ENCODE measurements around the gene ANKRD6.

The ANKRD6 gene

GRCh38 chr6:89675949-89676748 is 243.2 kb downstream of the ANKRD6 start:
- Histone ChIP-seq H3K36me3 (ENCODE audit: control insufficient read depth, insufficient read depth, low read length) (peaks cover 85% of the 10 kb centered on the region), H3K4me1 (ENCODE audit: control insufficient read depth, insufficient read depth, low read length, poor library complexity, severe bottlenecking) (no peaks in the 10 kb centered on the region), H3K4me3 (ENCODE audit: insufficient read depth, low read depth, low read length, poor library complexity, severe bottlenecking) (no peak overlapping the region), H3K27ac (ENCODE audit: insufficient read depth, low read length, poor library complexity, severe bottlenecking) (no peak overlapping the region), H3K9me3 (ENCODE audit: control insufficient read depth, low read length) (no peaks in the 10 kb centered on the region), H3K27me3 (replicated peaks; ENCODE audit: control insufficient read depth, insufficient read depth, low read length, poor library complexity, severe bottlenecking) (no peaks in the 10 kb centered on the region)
- DNase-seq, result no peak

GRCh38 chr6:89678531-89678930 is 245.6 kb downstream of the ANKRD6 start:
- H3K27me3 ChIP-seq (replicated peaks; ENCODE audit: control insufficient read depth, insufficient read depth, low read length, poor library complexity, severe bottlenecking), result no peaks in the 10 kb centered on the region
- DNase-seq, result no peak
- peaks cover 79% of the 10 kb centered on the region for H3K36me3 ChIP-seq (ENCODE audit: control insufficient read depth, insufficient read depth, low read length)
- no peak overlapping the region for H3K4me3 ChIP-seq (ENCODE audit: insufficient read depth, low read depth, low read length, poor library complexity, severe bottlenecking)
- no peaks in the 10 kb centered on the region for H3K4me1 ChIP-seq (ENCODE audit: control insufficient read depth, insufficient read depth, low read length, poor library complexity, severe bottlenecking)
- H3K27ac ChIP-seq (ENCODE audit: insufficient read depth, low read length, poor library complexity, severe bottlenecking), result no peak overlapping the region
- H3K9me3 ChIP-seq (ENCODE audit: control insufficient read depth, low read length), result no peaks in the 10 kb centered on the region

- Histone ChIP-seq H3K27ac (ENCODE audit: insufficient read depth, low read length, poor library complexity, severe bottlenecking) (no peak overlapping the region), H3K4me3 (ENCODE audit: insufficient read depth, low read depth, low read length, poor library complexity, severe bottlenecking) (no peak overlapping the region), H3K36me3 (ENCODE audit: control insufficient read depth, insufficient read depth, low read length) (peaks cover 80% of the 10 kb centered on the region), H3K4me1 (ENCODE audit: control insufficient read depth, insufficient read depth, low read length, poor library complexity, severe bottlenecking) (no peaks in the 10 kb centered on the region), H3K27me3 (replicated peaks; ENCODE audit: control insufficient read depth, insufficient read depth, low read length, poor library complexity, severe bottlenecking) (no peaks in the 10 kb centered on the region), H3K9me3 (ENCODE audit: control insufficient read depth, low read length) (no peaks in the 10 kb centered on the region)
- no peak for DNase-seq
Measured at GRCh38 chr6:89679215-89680120, 246.5 kb downstream of the ANKRD6 start.

- Histone ChIP-seq H3K27me3 (replicated peaks; ENCODE audit: control insufficient read depth, insufficient read depth, low read length, poor library complexity, severe bottlenecking) (no peaks in the 10 kb centered on the region), H3K9me3 (ENCODE audit: control insufficient read depth, low read length) (no peaks in the 10 kb centered on the region), H3K27ac (ENCODE audit: insufficient read depth, low read length, poor library complexity, severe bottlenecking) (no peak overlapping the region), H3K36me3 (ENCODE audit: control insufficient read depth, insufficient read depth, low read length) (peaks cover 80% of the 10 kb centered on the region), H3K4me1 (ENCODE audit: control insufficient read depth, insufficient read depth, low read length, poor library complexity, severe bottlenecking) (no peaks in the 10 kb centered on the region), H3K4me3 (ENCODE audit: insufficient read depth, low read depth, low read length, poor library complexity, severe bottlenecking) (no peak overlapping the region)
- DNase-seq, result no peak
Measured at GRCh38 chr6:89680150-89680549, 247.2 kb downstream of the ANKRD6 start.

GRCh38 chr6:89680551-89680950 is 247.6 kb downstream of the ANKRD6 start:
- H3K27ac ChIP-seq (ENCODE audit: insufficient read depth, low read length, poor library complexity, severe bottlenecking), result no peak overlapping the region
- DNase-seq, result no peak
- no peaks in the 10 kb centered on the region for H3K9me3 ChIP-seq (ENCODE audit: control insufficient read depth, low read length)
- no peaks in the 10 kb centered on the region for H3K4me1 ChIP-seq (ENCODE audit: control insufficient read depth, insufficient read depth, low read length, poor library complexity, severe bottlenecking)
- H3K36me3 ChIP-seq (ENCODE audit: control insufficient read depth, insufficient read depth, low read length), result peaks cover 80% of the 10 kb centered on the region
- H3K27me3 ChIP-seq (replicated peaks; ENCODE audit: control insufficient read depth, insufficient read depth, low read length, poor library complexity, severe bottlenecking), result no peaks in the 10 kb centered on the region
- no peak overlapping the region for H3K4me3 ChIP-seq (ENCODE audit: insufficient read depth, low read depth, low read length, poor library complexity, severe bottlenecking)

GRCh38 chr6:89681983-89682564 is 249.1 kb downstream of the ANKRD6 start:
- H3K27ac ChIP-seq (ENCODE audit: insufficient read depth, low read length, poor library complexity, severe bottlenecking), result no peak overlapping the region
- H3K4me3 ChIP-seq (ENCODE audit: insufficient read depth, low read depth, low read length, poor library complexity, severe bottlenecking), result no peak overlapping the region
- no peaks in the 10 kb centered on the region for H3K9me3 ChIP-seq (ENCODE audit: control insufficient read depth, low read length)
- no peak for DNase-seq
- no peaks in the 10 kb centered on the region for H3K4me1 ChIP-seq (ENCODE audit: control insufficient read depth, insufficient read depth, low read length, poor library complexity, severe bottlenecking)
- H3K36me3 ChIP-seq (ENCODE audit: control insufficient read depth, insufficient read depth, low read length), result peaks cover 80% of the 10 kb centered on the region
- H3K27me3 ChIP-seq (replicated peaks; ENCODE audit: control insufficient read depth, insufficient read depth, low read length, poor library complexity, severe bottlenecking), result no peaks in the 10 kb centered on the region

GRCh38 chr6:89682991-89683390 is 250.0 kb downstream of the ANKRD6 start:
- no peak for DNase-seq
- no peaks in the 10 kb centered on the region for H3K9me3 ChIP-seq (ENCODE audit: control insufficient read depth, low read length)
- H3K4me1 ChIP-seq (ENCODE audit: control insufficient read depth, insufficient read depth, low read length, poor library complexity, severe bottlenecking), result no peaks in the 10 kb centered on the region
- no peaks in the 10 kb centered on the region for H3K27me3 ChIP-seq (replicated peaks; ENCODE audit: control insufficient read depth, insufficient read depth, low read length, poor library complexity, severe bottlenecking)
- H3K27ac ChIP-seq (ENCODE audit: insufficient read depth, low read length, poor library complexity, severe bottlenecking), result no peak overlapping the region
- peaks cover 80% of the 10 kb centered on the region for H3K36me3 ChIP-seq (ENCODE audit: control insufficient read depth, insufficient read depth, low read length)
- no peak overlapping the region for H3K4me3 ChIP-seq (ENCODE audit: insufficient read depth, low read depth, low read length, poor library complexity, severe bottlenecking)
